Mammary epithelial cell (primary cell): ENCODE measurements around the gene CANT1.

ENCODE experiments used
- EZH2 ChIP-seq: IDR thresholded peaks from 2 replicates; pipeline ENCODE4 v1.6.1; 2012; ENCODE audit warnings: low read length, inconsistent platforms, borderline replicate concordance
- TF ChIP-seq, protein P1 (sequence below), 2 donors: IDR thresholded peaks in 1 of 2; conservative IDR thresholded peaks in 1 of 2; 2 replicates each; pipeline ENCODE4 v1.5.1; 2011 to 2012; ENCODE audit warnings: inconsistent platforms in 2 of 2, low read length in 2 of 2, mild to moderate bottlenecking in 2 of 2, control low read depth in 1 of 2, low read depth in 1 of 2; ENCODE audit not compliant: insufficient read depth in 1 of 2; ENCODE audit errors: extremely low read depth in 1 of 2

DNA sequence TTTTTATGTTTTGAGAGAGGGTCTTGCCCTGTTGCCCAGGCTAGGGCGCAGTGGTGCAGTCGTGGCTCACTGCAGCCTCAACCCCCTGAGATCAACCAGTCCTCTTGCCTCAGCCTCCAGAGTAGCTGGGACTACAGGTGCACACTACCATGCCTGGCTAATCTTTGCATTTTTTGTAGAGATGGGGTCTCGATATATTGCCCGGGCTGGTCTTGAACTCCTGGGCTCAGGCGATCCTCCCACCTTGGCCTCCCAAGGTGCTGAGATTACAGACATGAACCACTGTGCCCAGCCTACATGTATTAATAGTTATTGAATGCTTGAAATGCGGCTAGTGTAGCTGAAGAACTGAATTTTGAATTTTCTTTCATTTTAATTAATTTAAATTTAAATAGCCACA, 26.6 kb upstream of the CANT1 start:
- TF ChIP-seq, protein P1, sequence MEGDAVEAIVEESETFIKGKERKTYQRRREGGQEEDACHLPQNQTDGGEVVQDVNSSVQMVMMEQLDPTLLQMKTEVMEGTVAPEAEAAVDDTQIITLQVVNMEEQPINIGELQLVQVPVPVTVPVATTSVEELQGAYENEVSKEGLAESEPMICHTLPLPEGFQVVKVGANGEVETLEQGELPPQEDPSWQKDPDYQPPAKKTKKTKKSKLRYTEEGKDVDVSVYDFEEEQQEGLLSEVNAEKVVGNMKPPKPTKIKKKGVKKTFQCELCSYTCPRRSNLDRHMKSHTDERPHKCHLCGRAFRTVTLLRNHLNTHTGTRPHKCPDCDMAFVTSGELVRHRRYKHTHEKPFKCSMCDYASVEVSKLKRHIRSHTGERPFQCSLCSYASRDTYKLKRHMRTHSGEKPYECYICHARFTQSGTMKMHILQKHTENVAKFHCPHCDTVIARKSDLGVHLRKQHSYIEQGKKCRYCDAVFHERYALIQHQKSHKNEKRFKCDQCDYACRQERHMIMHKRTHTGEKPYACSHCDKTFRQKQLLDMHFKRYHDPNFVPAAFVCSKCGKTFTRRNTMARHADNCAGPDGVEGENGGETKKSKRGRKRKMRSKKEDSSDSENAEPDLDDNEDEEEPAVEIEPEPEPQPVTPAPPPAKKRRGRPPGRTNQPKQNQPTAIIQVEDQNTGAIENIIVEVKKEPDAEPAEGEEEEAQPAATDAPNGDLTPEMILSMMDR (conservative IDR thresholded peaks at IDR 0.05 in 1 of 2, IDR thresholded peaks at IDR 0.05 in 1 of 2; ENCODE audit: extremely low read depth in 1 of 2, insufficient read depth in 1 of 2, low read depth in 1 of 2, low read length in 2 of 2): no peak
- TF ChIP-seq EZH2: no peak
